AG10803 (cell line): ENCODE results near the gene ATP2B2.

ENCODE experiments used
- DNase-seq: peaks from one replicate; pipeline ENCODE4 v3.0.0; 2010; ENCODE audit warnings: low read depth
- H3K4me3 ChIP-seq: 2 replicates; pipeline ENCODE4 v1.5.1; 2011; ENCODE audit warnings: mild to moderate bottlenecking, low read length, control low read depth
- TF ChIP-seq, protein P1 (sequence below): conservative IDR thresholded peaks from 2 replicates; pipeline ENCODE4 v1.5.1; 2011; ENCODE audit warnings: mild to moderate bottlenecking, low read length, control low read depth, inconsistent platforms

The ATP2B2 gene

DNA sequence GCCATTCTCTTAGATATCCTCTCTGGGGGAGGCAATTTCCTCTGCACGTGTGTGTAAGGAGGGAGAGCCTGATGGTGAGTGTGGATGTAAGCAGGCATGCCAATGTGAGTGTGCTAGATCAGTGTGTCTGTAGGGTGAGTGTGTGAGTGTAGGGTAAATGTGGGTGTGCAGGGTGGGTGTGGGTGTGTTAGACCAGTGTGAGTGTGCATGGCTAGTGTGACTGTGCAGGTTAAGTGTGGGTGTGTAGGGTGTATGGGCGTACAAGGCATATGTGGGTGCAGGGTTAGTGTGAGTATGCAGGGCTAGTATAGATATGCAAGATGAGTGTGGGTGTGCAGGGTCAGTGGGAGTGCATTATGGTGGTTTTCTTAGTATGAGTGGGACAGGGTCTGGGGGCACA is 48.4 kb downstream of the ATP2B2 start:
- no peak overlapping the region for H3K4me3 ChIP-seq
- TF ChIP-seq, protein P1, sequence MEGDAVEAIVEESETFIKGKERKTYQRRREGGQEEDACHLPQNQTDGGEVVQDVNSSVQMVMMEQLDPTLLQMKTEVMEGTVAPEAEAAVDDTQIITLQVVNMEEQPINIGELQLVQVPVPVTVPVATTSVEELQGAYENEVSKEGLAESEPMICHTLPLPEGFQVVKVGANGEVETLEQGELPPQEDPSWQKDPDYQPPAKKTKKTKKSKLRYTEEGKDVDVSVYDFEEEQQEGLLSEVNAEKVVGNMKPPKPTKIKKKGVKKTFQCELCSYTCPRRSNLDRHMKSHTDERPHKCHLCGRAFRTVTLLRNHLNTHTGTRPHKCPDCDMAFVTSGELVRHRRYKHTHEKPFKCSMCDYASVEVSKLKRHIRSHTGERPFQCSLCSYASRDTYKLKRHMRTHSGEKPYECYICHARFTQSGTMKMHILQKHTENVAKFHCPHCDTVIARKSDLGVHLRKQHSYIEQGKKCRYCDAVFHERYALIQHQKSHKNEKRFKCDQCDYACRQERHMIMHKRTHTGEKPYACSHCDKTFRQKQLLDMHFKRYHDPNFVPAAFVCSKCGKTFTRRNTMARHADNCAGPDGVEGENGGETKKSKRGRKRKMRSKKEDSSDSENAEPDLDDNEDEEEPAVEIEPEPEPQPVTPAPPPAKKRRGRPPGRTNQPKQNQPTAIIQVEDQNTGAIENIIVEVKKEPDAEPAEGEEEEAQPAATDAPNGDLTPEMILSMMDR: no peak
- DNase-seq: no peak

DNA sequence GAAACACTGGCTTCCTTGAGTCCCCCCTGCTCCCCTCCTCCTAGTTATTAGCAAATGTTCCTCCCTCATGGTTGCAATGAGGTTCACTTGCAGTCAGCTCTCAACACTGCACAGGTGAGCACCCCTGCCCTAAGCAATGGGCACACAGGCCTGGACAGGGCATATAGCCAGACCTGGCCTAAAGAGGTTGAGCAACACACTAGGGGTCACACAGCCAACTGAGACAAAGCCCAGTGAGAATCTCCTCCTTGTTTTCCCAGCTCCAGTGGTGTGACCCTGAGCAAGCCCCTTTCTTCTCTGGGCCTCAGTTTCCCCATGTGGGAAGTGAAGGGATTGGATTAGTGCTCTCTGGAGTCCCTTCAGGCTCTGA is 49.9 kb downstream of the ATP2B2 start:
- DNase-seq: no peak
- no peak overlapping the region for H3K4me3 ChIP-seq
- TF ChIP-seq, protein P1: no peak

DNA sequence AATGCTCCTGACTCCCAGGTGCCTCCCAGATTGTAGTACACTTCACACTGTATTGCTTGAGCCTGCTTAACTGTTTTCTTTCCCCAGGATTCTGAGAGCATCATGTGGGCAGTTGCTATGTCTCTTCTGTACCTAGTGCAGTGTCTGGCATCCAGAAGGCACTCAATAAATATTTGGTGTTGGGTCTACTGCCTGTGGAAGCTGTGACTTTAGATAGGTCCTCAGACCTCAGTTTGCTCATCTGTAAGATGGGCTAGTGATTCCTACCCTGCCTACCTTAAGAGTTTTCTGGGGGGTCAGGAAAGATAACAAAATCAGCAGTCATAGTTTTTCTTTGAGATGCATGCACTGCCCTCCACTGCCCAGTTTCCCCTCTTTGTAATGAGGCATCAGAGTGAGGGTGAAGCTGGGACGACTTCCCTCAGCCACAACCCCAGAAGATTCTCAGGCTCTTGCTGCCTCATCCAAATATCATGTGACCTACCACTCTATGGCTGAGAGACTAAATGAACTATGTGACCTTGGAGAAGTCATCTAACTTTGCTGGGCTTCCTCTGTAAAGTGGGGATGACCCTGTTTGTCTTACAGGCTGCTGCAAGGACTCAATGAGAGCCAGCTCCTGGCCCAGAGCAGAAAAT is 50.4 kb downstream of the ATP2B2 start:
- DNase-seq: no peak
- TF ChIP-seq, protein P1: no peak
- no peak overlapping the region for H3K4me3 ChIP-seq

DNA sequence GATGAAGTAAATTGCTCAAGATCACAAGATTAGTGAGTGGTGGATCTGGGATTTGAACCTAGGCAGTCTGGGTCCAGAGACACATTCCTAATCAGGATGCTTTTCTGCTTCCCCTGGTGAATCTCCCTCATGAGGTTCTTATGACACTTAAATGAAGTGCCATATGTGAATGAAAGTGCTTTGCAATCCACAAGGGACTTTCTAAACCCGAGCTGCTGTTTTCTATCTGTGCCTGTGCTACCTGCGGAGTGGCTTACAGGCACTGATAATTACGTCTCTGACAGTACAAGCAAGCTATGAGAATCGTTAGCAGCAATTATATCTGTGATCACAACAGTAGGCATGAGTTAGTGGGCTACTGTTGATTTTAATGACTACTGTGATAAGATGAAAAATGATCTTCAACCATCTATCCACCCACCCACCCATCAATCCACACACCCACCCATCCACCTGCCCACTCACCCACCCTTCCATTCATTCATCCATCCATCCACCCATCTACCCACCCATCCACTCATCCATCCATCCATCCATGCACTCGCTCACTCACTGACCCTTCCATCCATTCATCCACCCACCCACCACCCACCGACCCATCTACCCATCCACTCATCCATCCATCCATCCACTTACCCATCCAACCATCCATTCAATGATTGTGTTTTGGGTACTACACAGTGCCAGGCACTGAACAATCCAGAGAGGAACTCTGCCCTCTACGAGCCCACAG is 51.8 kb downstream of the ATP2B2 start:
- no peak overlapping the region for H3K4me3 ChIP-seq
- TF ChIP-seq, protein P1: no peak
- DNase-seq: no peak

DNA sequence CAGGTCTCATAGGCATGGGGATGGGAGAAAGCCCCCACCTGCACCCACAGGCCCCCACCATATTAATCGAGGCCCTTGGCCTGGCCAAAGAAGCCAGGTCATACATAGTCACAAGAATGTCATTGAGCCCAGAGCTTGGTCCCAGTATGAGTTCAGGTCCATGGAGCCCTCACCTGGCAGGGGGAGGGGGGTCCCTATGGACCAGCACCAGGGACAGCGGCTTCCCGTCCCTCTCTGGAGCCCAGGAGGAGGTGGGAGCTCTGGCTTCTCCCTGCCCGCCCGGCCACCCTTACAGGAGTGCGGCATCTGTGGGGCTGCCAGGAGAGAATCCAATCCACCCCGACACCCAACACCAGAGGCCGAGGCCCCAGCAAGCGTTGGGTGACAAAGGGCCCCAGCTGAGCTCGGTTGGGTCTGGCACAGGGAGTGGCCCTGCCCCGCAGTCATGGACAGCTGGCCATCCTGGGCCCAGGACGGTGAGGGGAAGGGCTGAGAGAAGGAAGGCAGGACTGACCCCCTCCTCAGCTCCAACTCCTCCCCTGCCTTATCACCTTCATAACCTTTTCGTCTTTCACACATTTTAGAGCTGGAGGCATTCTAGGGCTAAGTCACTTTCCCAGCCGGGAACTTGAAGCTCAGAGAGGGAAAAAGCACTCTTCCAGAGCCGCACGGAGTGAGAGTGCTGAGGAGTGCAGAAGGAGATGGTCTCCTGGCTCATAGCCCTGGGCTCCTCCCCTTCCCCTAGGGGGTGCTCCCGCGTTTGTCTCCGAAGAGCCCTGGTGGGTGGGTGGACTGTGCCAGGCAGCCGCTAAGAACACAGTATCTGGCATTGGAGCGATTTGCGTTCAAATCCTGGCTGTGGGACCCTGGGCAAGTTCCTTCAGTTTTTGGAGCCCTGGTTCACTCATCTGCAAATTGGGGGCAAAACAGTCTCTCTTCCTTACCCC is 54.6 kb downstream of the ATP2B2 start:
- H3K4me3 ChIP-seq: no peak overlapping the region
- DNase-seq: no peak
- TF ChIP-seq, protein P1: no peak

DNA sequence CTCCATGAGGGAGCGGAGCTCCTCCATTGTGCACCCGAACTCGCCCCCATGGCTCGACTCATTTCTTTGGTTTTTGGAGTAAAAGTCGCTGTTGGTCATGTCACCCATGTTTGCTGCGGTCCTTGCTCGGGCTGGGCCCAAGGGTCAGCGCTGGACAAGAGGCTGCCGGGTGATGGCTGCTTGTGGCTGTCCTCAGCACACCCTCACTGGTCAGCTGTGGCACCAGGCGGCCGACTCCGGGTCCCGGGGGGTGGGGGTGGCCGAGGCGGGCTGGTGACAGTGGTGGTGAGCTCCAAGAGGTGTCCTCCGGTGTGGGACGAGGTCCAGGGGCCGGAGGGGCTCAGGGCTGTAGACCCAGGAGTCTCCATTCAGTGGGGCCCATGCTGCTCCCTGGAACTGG is 56.0 kb downstream of the ATP2B2 start:
- no peak overlapping the region for H3K4me3 ChIP-seq
- DNase-seq: no peak
- TF ChIP-seq, protein P1: no peak
